GM12878 (cell line): ENCODE measurements around the gene TLL1. TPM values are rescaled to one million over a fixed set of nuclear protein-coding genes. Genes with fewer than 3 reads are reported as not detected.
A peak's percentile ranks its signal among the peaks of the same experiment; 100 is the strongest.

Experiments
- ATAC-seq: fragments of 200-7000 bp; cut with Tn5 transposase; 3 replicates; pipeline ENCODE4 v1.9.1; 2020; ENCODE audit warnings: mild to moderate bottlenecking, moderate library complexity
- BruUV-seq: library from RNA; stranded (reverse); fragments of 400-500 nt; replicated peaks from 2 replicates; lab custom pipeline; 2021; lab: Mats Ljungman, UMichigan
- CTCF ChIA-PET: fragments of 300-600 bp; sonication (Branson Sonifier 250); formaldehyde crosslinking; extraction: SDS; loops from one replicate; lab custom pipeline; 2021; ENCODE audit warnings: inconsistent platforms; lab: Yijun Ruan, JAX
- POLR2A ChIA-PET: fragments of 350-600 bp; formaldehyde crosslinking; extraction: SDS; loops from one replicate; lab custom pipeline; 2021; ENCODE audit warnings: inconsistent platforms; lab: Charles Lee
- RAD21 ChIA-PET: fragments of 300-600 bp; sonication (Branson Sonifier 250); formaldehyde crosslinking; loops from one replicate; lab custom pipeline; 2023; ENCODE audit warnings: antibody characterized with exemption; ENCODE audit not compliant: unreplicated experiment; lab: Charles Lee
- SMC1A ChIA-PET: fragments of 300-600 bp; sonication (Branson Sonifier 250); formaldehyde crosslinking; loops from one replicate; lab custom pipeline; 2023; ENCODE audit not compliant: unreplicated experiment, uncharacterized antibody; lab: Charles Lee
- DNase-seq: peaks from one replicate; pipeline ENCODE4 v3.0.0-alpha.2; 2011; ENCODE audit warnings: low read depth, low spot score
- FAIRE-seq: peaks from 3 replicates; lab custom pipeline; 2011; peaks lifted over from hg19 to GRCh38; lab: Jason Lieb, UNC
- H2AFZ ChIP-seq: 2 replicates; pipeline ENCODE4 v1.6.0; 2011; ENCODE audit warnings: low read depth, low read length, control low read depth; ENCODE audit not compliant: control insufficient read depth
- H3K27ac ChIP-seq: 2 replicates; pipeline ENCODE4 v1.5.1; 2011; ENCODE audit warnings: control low read depth; ENCODE audit not compliant: control insufficient read depth, insufficient read depth
- H3K27me3 ChIP-seq, 2 experiments: replicated peaks in 1 of 2; 2 replicates each; pipeline versions ENCODE4 v1.6.0 to v1.6.1; 2011; ENCODE audit warnings: low read length in 1 of 2; ENCODE audit not compliant: control insufficient read depth in 2 of 2, insufficient read depth in 2 of 2
- H3K36me3 ChIP-seq, 2 experiments: 2 replicates each; pipeline ENCODE4 v1.5.1; 2011; ENCODE audit warnings: low read length in 1 of 2; ENCODE audit not compliant: control insufficient read depth in 2 of 2, insufficient read depth in 2 of 2
- H3K4me1 ChIP-seq: 2 replicates; pipeline ENCODE4 v1.6.1; 2011; ENCODE audit warnings: mild to moderate bottlenecking, low read length, moderate library complexity, mixed read lengths; ENCODE audit not compliant: control insufficient read depth, insufficient read depth
- H3K4me2 ChIP-seq: 2 replicates; pipeline ENCODE4 v1.6.0; 2011; ENCODE audit warnings: control low read depth; ENCODE audit not compliant: control insufficient read depth, insufficient read depth
- H3K4me3 ChIP-seq: fragments of 200-600 bp; sonication (generic); 2 replicates; pipeline ENCODE4 v1.5.1; 2016
- H3K79me2 ChIP-seq: 2 replicates; pipeline ENCODE4 v1.6.0; 2011; ENCODE audit warnings: low read length; ENCODE audit not compliant: control insufficient read depth, insufficient read depth
- H3K9ac ChIP-seq: 2 replicates; pipeline ENCODE4 v1.8.0; 2011; ENCODE audit warnings: low read length, control low read depth, mixed read lengths; ENCODE audit not compliant: control insufficient read depth, insufficient read depth
- H3K9me3 ChIP-seq: replicated peaks from 3 replicates; pipeline ENCODE4 v1.5.1; 2011; ENCODE audit warnings: mild to moderate bottlenecking, low read length; ENCODE audit not compliant: control insufficient read depth, insufficient read depth
- H4K20me1 ChIP-seq: 2 replicates; pipeline ENCODE4 v1.6.0; 2011; ENCODE audit not compliant: control insufficient read depth, insufficient read depth
- EZH2 ChIP-seq: IDR thresholded peaks from 2 replicates; pipeline ENCODE4 v1.6.1; 2012; ENCODE audit warnings: low read depth, mild to moderate bottlenecking, control low read depth, inconsistent platforms, low read length, borderline replicate concordance; ENCODE audit not compliant: control insufficient read depth
- GABPA ChIP-seq: IDR thresholded peaks from 2 replicates; pipeline ENCODE4 v1.6.1; 2014; ENCODE audit warnings: antibody characterized with exemption, low read depth, mild to moderate bottlenecking, inconsistent platforms
- MEF2A ChIP-seq: IDR thresholded peaks from 2 replicates; pipeline ENCODE4 v1.6.1; 2011; ENCODE audit warnings: low read depth, mild to moderate bottlenecking, low read length, moderate library complexity; ENCODE audit not compliant: insufficient read depth
- NBN ChIP-seq: fragments of 450-650 bp; IDR thresholded peaks from 2 replicates; pipeline ENCODE4 v1.6.1; 2016
- POU2F2 ChIP-seq: IDR thresholded peaks from 3 replicates; pipeline ENCODE4 v1.6.1; 2011; ENCODE audit warnings: low read depth, mild to moderate bottlenecking, low read length, borderline replicate concordance
- SPI1 ChIP-seq: IDR thresholded peaks from 2 replicates; pipeline ENCODE4 v1.6.1; 2011; ENCODE audit warnings: low read depth, mild to moderate bottlenecking, low read length, moderate library complexity, borderline replicate concordance; ENCODE audit not compliant: insufficient read depth
- WGBS: methylation state at CpG from one replicate; pipeline ENCODE4 v1.1.6; 2016; ENCODE audit warnings: low lambda C conversion rate; ENCODE audit not compliant: insufficient replicate concordance, insufficient coverage; ENCODE audit errors: missing lambda C conversion rate; 5-methylcytosine and 5-hydroxymethylcytosine counted together
- in situ Hi-C: fragments of 300-500 bp; cut with MboI; formaldehyde crosslinking; loops from 9 replicates; pipeline ENCODE4 v1.14.3; 2018; ENCODE audit warnings: mixed read lengths
- intact Hi-C: fragments of 100-400 bp; cut with micrococcal nuclease; formaldehyde crosslinking; loops from one replicate; pipeline ENCODE4 v1.14.2; 2022; ENCODE audit not compliant: unreplicated experiment
- polyA plus RNA-seq, 11 experiments: library from polyadenylated mRNA; depleted of rRNA in 4 of 11; unstranded in 6 of 11; stranded (reverse) in 5 of 11; fragments of >200 nt; fragmentation: Nextera tagmentation in 4 of 11; fragmentation: Illumina TruSeq in 1 of 11; extraction: Ambion mirVana in 4 of 11; extraction: Trizol in 1 of 11; gene quantifications; 1 replicate in 1 of 11; 2 replicates in 10 of 11; pipeline versions ENCODE4 v1.2.1 to v1.2.3, GENCODE V29; 2011 to 2016; ENCODE audit warnings: inconsistent platforms in 2 of 11, missing spikeins in 2 of 11, low read depth in 1 of 11
- total RNA-seq, 4 experiments: library from RNA; depleted of rRNA in 3 of 4; stranded (reverse); fragments of >200 nt in 3 of 4; fragmentation: Illumina TruSeq in 1 of 4; extraction: Trizol in 1 of 4; gene quantifications; 2 replicates each; pipeline versions ENCODE4 v1.2.1 to v1.2.3, GENCODE V29; 2013 to 2021
- TF ChIP-seq, protein P1 (sequence below): fragments of 450-650 bp; IDR thresholded peaks from 2 replicates; pipeline ENCODE4 v1.6.1; 2016; ENCODE audit warnings: mild to moderate bottlenecking

Gene TLL1
- total and polyA plus RNA-seq, 10 of the 15 experiments (the other 5 are each of a cell fraction or from before 2014, with no cell fraction given) = 0.02 to 0.31 (median 0.05) TPM; not detected in 2

GRCh38 chr4:166073783-166074182 lies 200.7 kb downstream of the TLL1 start:
- WGBS = 11% methylated on average over 6 of the region's 6 CpGs
- no peaks in the 10 kb centered on the region for H3K79me2 ChIP-seq
- no peak for FAIRE-seq
- TF ChIP-seq, protein P1, sequence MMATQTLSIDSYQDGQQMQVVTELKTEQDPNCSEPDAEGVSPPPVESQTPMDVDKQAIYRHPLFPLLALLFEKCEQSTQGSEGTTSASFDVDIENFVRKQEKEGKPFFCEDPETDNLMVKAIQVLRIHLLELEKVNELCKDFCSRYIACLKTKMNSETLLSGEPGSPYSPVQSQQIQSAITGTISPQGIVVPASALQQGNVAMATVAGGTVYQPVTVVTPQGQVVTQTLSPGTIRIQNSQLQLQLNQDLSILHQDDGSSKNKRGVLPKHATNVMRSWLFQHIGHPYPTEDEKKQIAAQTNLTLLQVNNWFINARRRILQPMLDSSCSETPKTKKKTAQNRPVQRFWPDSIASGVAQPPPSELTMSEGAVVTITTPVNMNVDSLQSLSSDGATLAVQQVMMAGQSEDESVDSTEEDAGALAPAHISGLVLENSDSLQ = peak; percentile 85
- no peak for TF ChIP-seq EZH2
- TF ChIP-seq, all 136 proteins: peak for 1
- H3K9ac ChIP-seq = no peak overlapping the region
- BruUV-seq = no TSS peak
- CTCF ChIA-PET = no interaction called here
- no peaks in the 10 kb centered on the region for H3K9me3 ChIP-seq
- no peaks in the 10 kb centered on the region for H3K36me3 ChIP-seq
- intact Hi-C loops = no loop called here
- no peak overlapping the region for H3K4me2 ChIP-seq
- POLR2A ChIA-PET = interaction anchor here (1.1 kb wide), 1 partner anchor 33 kb away, joined by 4 read pairs; no protein-coding TSS in a partner anchor
- no peak overlapping the region for H2AFZ ChIP-seq
- peak; percentile 48 for ATAC-seq
- H3K27ac ChIP-seq = no peak overlapping the region
- no peak for DNase-seq
- H3K4me1 ChIP-seq = no peaks in the 10 kb centered on the region
- RAD21 ChIA-PET = interaction anchor here (1.7 to 1.8 kb wide), 2 partner anchors 16 to 24 kb away, joined by 4 to 6 read pairs; no protein-coding TSS in a partner anchor
- no peaks in the 10 kb centered on the region for H3K27me3 ChIP-seq
- in situ Hi-C loops = no loop called here
- SMC1A ChIA-PET = interaction anchor here (0.6 to 2.3 kb wide), 4 partner anchors 9 to 568 kb away, joined by 3 to 9 read pairs (median 5); no protein-coding TSS in a partner anchor
- H4K20me1 ChIP-seq = no peaks in the 10 kb centered on the region
- H3K4me3 ChIP-seq = no peak overlapping the region

- Histone ChIP-seq H3K27me3 (no peaks in the 10 kb centered on the region), H3K79me2 (no peaks in the 10 kb centered on the region), H3K4me2 (no peak overlapping the region), H4K20me1 (no peaks in the 10 kb centered on the region), H3K4me3 (no peak overlapping the region), H3K4me1 (no peaks in the 10 kb centered on the region), H3K9me3 (no peaks in the 10 kb centered on the region), H3K9ac (no peak overlapping the region), H3K27ac (no peak overlapping the region), H2AFZ (no peak overlapping the region), H3K36me3 (no peaks in the 10 kb centered on the region)
- in situ Hi-C loops = loop anchor here (25.0 kb wide), 1 partner anchor 938 kb away; no protein-coding TSS in a partner anchor
- ChIA-PET SMC1A (interaction anchor here (1.0 to 2.3 kb wide), 5 partner anchors 12 to 87 kb away, joined by 3 to 14 read pairs (median 4); no protein-coding TSS in a partner anchor), CTCF (interaction anchor here (0.7 to 1.5 kb wide), 2 partner anchors 11 to 35 kb away, joined by 3 to 5 read pairs; no protein-coding TSS in a partner anchor), POLR2A (no interaction called here), RAD21 (interaction anchor here (2.5 kb wide), 1 partner anchor 35 kb away, joined by 10 read pairs; no protein-coding TSS in a partner anchor)
- TF ChIP-seq POU2F2 (no peak), SPI1 (no peak), GABPA (no peak), MEF2A (no peak), NBN (no peak)
- intact Hi-C loops = no loop called here
- DNase-seq (no peak), ATAC-seq (no peak), FAIRE-seq (no peak)
- no TSS peak for BruUV-seq
- WGBS = 0% methylated on average over 1 of the region's 1 CpG
These were observed 202.6 kb downstream of the TLL1 start for GRCh38 chr4:166075599-166075998.
